SK-N-SH treated with all-trans-retinoic acid at 6 μM for 48 hours (cell line): ENCODE results near the gene LYPD4.

Source experiments
- ATAC-seq: fragments of 200-7000 bp; cut with Tn5 transposase; 3 replicates; pipeline ENCODE4 v1.9.1; 2020; ENCODE audit warnings: mild to moderate bottlenecking, moderate library complexity
- ARNTL ChIP-seq: fragments of 450-650 bp; formaldehyde crosslinking; IDR thresholded peaks from 2 replicates; pipeline ENCODE4 v1.5.0; 2020; ENCODE audit warnings: low read depth, mild to moderate bottlenecking, moderate library complexity, borderline replicate concordance
- BACH2 ChIP-seq: fragments of 250-450 bp; sonication (Bioruptor Pico); IDR thresholded peaks from 2 replicates; pipeline ENCODE4 v1.9.0; 2021; ENCODE audit warnings: mild to moderate bottlenecking, borderline replicate concordance
- CREB5 ChIP-seq: fragments of 250-450 bp; sonication (Bioruptor Pico); IDR thresholded peaks from 2 replicates; pipeline ENCODE4 v1.5.1; 2020; ENCODE audit warnings: low read depth, mild to moderate bottlenecking, moderate library complexity
- CSDC2 ChIP-seq: fragments of 250-450 bp; sonication (Bioruptor Pico); IDR thresholded peaks from 2 replicates; pipeline ENCODE4 v1.5.0; 2020; ENCODE audit warnings: mild to moderate bottlenecking, moderate library complexity
- ESRRG ChIP-seq: fragments of 250-450 bp; sonication (Bioruptor Pico); IDR thresholded peaks from 2 replicates; pipeline ENCODE4 v1.6.1; 2021; ENCODE audit warnings: mild to moderate bottlenecking
- GLIS3 ChIP-seq: fragments of 250-450 bp; sonication (Bioruptor Pico); IDR thresholded peaks from 2 replicates; pipeline ENCODE4 v1.5.0; 2020; ENCODE audit warnings: mild to moderate bottlenecking, moderate library complexity
- ISL1 ChIP-seq: fragments of 250-450 bp; sonication (Bioruptor Pico); IDR thresholded peaks from 2 replicates; pipeline ENCODE4 v2.1.2; 2022; ENCODE audit warnings: mild to moderate bottlenecking, moderate library complexity
- OSR1 ChIP-seq: fragments of 250-450 bp; sonication (Bioruptor Pico); IDR thresholded peaks from 2 replicates; pipeline ENCODE4 v1.8.0; 2022; ENCODE audit warnings: moderate library complexity, mild to moderate bottlenecking, inconsistent platforms
- PATZ1 ChIP-seq: fragments of 250-450 bp; sonication (Bioruptor Pico); IDR thresholded peaks from 2 replicates; pipeline ENCODE4 v1.8.0; 2020; ENCODE audit warnings: mild to moderate bottlenecking, moderate library complexity, borderline replicate concordance
- PPARA ChIP-seq: fragments of 250-450 bp; sonication (Bioruptor Pico); IDR thresholded peaks from 2 replicates; pipeline ENCODE4 v1.5.0; 2020; ENCODE audit warnings: mild to moderate bottlenecking, borderline replicate concordance
- RARB ChIP-seq: fragments of 250-450 bp; sonication (Bioruptor Pico); IDR thresholded peaks from 2 replicates; pipeline ENCODE4 v1.8.0; 2021; ENCODE audit warnings: mild to moderate bottlenecking, moderate library complexity
- SNAI2 ChIP-seq: fragments of 250-450 bp; sonication (Bioruptor Pico); IDR thresholded peaks from 2 replicates; pipeline ENCODE4 v1.5.0; 2020; ENCODE audit warnings: mild to moderate bottlenecking, moderate library complexity
- TCF4 ChIP-seq: fragments of 250-450 bp; sonication (Bioruptor Pico); IDR thresholded peaks from 2 replicates; pipeline ENCODE4 v1.8.0; 2021; ENCODE audit warnings: mild to moderate bottlenecking, moderate library complexity, borderline replicate concordance
- TOX ChIP-seq: fragments of 250-450 bp; sonication (Bioruptor Pico); IDR thresholded peaks from 2 replicates; pipeline ENCODE4 v1.8.0; 2021; ENCODE audit warnings: mild to moderate bottlenecking, moderate library complexity, borderline replicate concordance
- ZC3H10 ChIP-seq: fragments of 250-450 bp; sonication (Bioruptor Pico); IDR thresholded peaks from 2 replicates; pipeline ENCODE4 v1.5.1; 2021; ENCODE audit warnings: mild to moderate bottlenecking, moderate library complexity
- ZFP3 ChIP-seq: fragments of 250-450 bp; sonication (Bioruptor Pico); IDR thresholded peaks from 2 replicates; pipeline ENCODE4 v1.5.0; 2020; ENCODE audit warnings: mild to moderate bottlenecking, moderate library complexity
- ZFP30 ChIP-seq: fragments of 450-650 bp; formaldehyde crosslinking; IDR thresholded peaks from 2 replicates; pipeline ENCODE4 v1.5.0; 2022; ENCODE audit warnings: mild to moderate bottlenecking, moderate library complexity
- ZNF70 ChIP-seq: fragments of 450-650 bp; formaldehyde crosslinking; IDR thresholded peaks from 2 replicates; pipeline ENCODE4 v1.5.0; 2020; ENCODE audit warnings: mild to moderate bottlenecking, moderate library complexity
- ZNF8 ChIP-seq: fragments of 450-650 bp; formaldehyde crosslinking; IDR thresholded peaks from 2 replicates; pipeline ENCODE4 v1.5.0; 2020; ENCODE audit warnings: mild to moderate bottlenecking, moderate library complexity
- TF ChIP-seq, protein P1 (sequence below): fragments of 250-450 bp; sonication (Bioruptor Pico); IDR thresholded peaks from 2 replicates; pipeline ENCODE4 v1.5.1; 2021; ENCODE audit warnings: mild to moderate bottlenecking, moderate library complexity
- TF ChIP-seq, protein P2 (sequence below): fragments of 250-450 bp; sonication (Bioruptor Pico); IDR thresholded peaks from 2 replicates; pipeline ENCODE4 v1.8.0; 2021; ENCODE audit warnings: low read depth, mild to moderate bottlenecking, moderate library complexity, borderline replicate concordance
- TF ChIP-seq, protein P3 (sequence below): fragments of 250-450 bp; sonication (Bioruptor Pico); IDR thresholded peaks from 2 replicates; pipeline ENCODE4 v1.5.0; 2020; ENCODE audit warnings: mild to moderate bottlenecking, moderate library complexity

Gene LYPD4

DNA sequence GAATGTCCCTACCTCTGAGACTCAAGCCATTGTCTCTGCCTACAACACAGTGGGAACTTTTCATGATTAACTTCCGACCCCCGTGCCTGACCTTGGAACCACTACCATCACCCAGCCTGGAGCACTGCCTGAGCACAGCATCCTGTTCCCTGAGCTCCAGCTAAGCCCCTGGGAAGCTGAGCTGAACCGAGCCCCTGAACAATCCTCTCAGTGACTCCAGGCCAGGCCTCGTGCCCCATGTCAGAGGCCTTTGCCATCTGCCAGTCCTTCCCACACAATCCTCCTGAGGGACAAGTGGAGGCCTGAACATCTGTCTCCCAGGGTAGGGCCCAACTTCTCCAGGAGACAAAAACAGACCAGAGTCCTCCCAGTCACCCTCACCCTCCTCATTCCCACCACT is 30.6 kb downstream of the LYPD4 start (continued):
- TF ChIP-seq, protein P1, sequence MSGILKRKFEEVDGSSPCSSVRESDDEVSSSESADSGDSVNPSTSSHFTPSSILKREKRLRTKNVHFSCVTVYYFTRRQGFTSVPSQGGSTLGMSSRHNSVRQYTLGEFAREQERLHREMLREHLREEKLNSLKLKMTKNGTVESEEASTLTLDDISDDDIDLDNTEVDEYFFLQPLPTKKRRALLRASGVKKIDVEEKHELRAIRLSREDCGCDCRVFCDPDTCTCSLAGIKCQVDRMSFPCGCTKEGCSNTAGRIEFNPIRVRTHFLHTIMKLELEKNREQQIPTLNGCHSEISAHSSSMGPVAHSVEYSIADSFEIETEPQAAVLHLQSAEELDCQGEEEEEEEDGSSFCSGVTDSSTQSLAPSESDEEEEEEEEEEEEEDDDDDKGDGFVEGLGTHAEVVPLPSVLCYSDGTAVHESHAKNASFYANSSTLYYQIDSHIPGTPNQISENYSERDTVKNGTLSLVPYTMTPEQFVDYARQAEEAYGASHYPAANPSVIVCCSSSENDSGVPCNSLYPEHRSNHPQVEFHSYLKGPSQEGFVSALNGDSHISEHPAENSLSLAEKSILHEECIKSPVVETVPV (CRISPR knock-in tag), result no peak

DNA sequence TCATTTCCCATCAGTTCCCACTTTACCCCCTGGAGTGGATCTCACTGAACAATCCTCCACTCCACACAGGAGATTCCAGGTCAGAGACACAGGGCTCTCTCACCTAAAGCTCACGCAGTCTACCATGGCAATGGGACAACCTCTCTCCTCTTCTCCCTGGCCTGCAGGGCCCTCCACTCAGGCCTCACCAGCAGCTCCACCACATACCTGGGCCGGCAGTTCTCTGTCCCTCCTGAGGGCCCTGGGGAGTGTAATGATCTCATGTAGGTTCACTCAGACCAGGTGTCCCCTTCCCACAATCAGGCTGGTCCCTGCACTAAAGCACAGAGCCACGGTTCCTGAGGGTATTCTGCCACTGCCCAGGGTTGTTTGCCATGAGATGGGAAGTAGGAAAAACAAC is 32.5 kb downstream of the LYPD4 start:
- TF ChIP-seq ZNF8 (CRISPR knock-in tag) (no peak), ZFP30 (CRISPR knock-in tag) (no peak), TOX (no peak), ZFP3 (CRISPR knock-in tag) (no peak), ESRRG (CRISPR knock-in tag) (no peak), SNAI2 (no peak), TCF4 (no peak), GLIS3 (CRISPR knock-in tag) (no peak), PPARA (CRISPR knock-in tag) (no peak), ARNTL (CRISPR knock-in tag) (no peak)
- ATAC-seq, result no peak

DNA sequence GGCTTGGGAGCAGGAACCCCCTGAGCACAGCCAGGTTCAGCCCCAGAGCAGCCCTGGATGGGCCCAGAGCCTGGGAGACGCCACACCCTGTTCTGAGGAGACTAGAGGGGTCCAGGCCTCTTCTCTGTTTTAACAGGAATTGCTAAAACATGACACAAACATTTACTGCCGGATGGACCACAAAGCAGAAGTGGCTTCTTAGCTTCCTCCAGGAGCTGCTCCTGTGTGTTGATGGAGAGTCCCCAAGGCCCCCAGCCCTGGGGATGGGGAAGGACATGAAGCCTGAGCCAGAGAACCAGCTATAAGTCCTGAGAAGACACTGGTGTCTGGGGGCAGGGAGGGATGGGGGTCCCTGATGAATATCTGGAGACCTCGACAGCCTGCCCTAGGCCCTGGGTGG is 33.4 kb downstream of the LYPD4 start:
- no peak for ATAC-seq
- TF ChIP-seq, protein P1 (CRISPR knock-in tag), result no peak
- TF ChIP-seq PATZ1 (CRISPR knock-in tag) (no peak), SNAI2 (no peak), RARB (no peak), ZNF8 (CRISPR knock-in tag) (no peak), GLIS3 (CRISPR knock-in tag) (no peak), CSDC2 (CRISPR knock-in tag) (no peak)
- TF ChIP-seq, protein P2, sequence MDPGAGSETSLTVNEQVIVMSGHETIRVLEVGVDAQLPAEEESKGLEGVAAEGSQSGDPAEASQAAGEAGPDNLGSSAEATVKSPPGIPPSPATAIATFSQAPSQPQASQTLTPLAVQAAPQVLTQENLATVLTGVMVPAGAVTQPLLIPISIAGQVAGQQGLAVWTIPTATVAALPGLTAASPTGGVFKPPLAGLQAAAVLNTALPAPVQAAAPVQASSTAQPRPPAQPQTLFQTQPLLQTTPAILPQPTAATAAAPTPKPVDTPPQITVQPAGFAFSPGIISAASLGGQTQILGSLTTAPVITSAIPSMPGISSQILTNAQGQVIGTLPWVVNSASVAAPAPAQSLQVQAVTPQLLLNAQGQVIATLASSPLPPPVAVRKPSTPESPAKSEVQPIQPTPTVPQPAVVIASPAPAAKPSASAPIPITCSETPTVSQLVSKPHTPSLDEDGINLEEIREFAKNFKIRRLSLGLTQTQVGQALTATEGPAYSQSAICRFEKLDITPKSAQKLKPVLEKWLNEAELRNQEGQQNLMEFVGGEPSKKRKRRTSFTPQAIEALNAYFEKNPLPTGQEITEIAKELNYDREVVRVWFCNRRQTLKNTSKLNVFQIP (CRISPR knock-in tag), result no peak
- TF ChIP-seq, protein P3, sequence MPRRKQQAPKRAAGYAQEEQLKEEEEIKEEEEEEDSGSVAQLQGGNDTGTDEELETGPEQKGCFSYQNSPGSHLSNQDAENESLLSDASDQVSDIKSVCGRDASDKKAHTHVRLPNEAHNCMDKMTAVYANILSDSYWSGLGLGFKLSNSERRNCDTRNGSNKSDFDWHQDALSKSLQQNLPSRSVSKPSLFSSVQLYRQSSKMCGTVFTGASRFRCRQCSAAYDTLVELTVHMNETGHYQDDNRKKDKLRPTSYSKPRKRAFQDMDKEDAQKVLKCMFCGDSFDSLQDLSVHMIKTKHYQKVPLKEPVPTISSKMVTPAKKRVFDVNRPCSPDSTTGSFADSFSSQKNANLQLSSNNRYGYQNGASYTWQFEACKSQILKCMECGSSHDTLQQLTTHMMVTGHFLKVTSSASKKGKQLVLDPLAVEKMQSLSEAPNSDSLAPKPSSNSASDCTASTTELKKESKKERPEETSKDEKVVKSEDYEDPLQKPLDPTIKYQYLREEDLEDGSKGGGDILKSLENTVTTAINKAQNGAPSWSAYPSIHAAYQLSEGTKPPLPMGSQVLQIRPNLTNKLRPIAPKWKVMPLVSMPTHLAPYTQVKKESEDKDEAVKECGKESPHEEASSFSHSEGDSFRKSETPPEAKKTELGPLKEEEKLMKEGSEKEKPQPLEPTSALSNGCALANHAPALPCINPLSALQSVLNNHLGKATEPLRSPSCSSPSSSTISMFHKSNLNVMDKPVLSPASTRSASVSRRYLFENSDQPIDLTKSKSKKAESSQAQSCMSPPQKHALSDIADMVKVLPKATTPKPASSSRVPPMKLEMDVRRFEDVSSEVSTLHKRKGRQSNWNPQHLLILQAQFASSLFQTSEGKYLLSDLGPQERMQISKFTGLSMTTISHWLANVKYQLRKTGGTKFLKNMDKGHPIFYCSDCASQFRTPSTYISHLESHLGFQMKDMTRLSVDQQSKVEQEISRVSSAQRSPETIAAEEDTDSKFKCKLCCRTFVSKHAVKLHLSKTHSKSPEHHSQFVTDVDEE, result no peak

- no peak for ATAC-seq
- no peak for TF ChIP-seq SNAI2
- no peak for TF ChIP-seq ZFP3 (CRISPR knock-in tag)
- TF ChIP-seq RARB, result no peak
- TF ChIP-seq, protein P3, result no peak
- TF ChIP-seq OSR1, result no peak
- no peak for TF ChIP-seq ISL1 (CRISPR knock-in tag)
- TF ChIP-seq ZNF70 (CRISPR knock-in tag), result no peak
- no peak for TF ChIP-seq BACH2 (CRISPR knock-in tag)
- TF ChIP-seq ESRRG (CRISPR knock-in tag), result no peak
- TF ChIP-seq CREB5 (CRISPR knock-in tag), result no peak
- no peak for TF ChIP-seq TOX
- TF ChIP-seq, protein P2 (CRISPR knock-in tag), result no peak
- no peak for TF ChIP-seq ZC3H10 (CRISPR knock-in tag)
Measured at GRCh38 chr19:41810301-41810700, 34.2 kb downstream of the LYPD4 start.
